Activated T-helper 1 cell treated with anti-CD3 and anti-CD28 coated beads, Interleukin-12 subunit alpha, Interleukin-12 subunit beta, Interleukin-2, Interleukin-4 antibody, amounts not matched to agents 30 ng/mL and 10 ng/mL and 1 ng/mL, durations not matched to agents 14 hours and 24 hours and 36 hours (primary cell): ENCODE measurements around the gene CLASRP. TPM values are rescaled to one million over a fixed set of nuclear protein-coding genes. Genes with fewer than 3 reads are reported as not detected.
"Not testable (repeated sequence)": the region's sequence is repeated elsewhere in the genome, so short reads cannot be mapped to it uniquely, and the experiment has no call there.

Experiments used
- DNase-seq: peaks from one replicate; pipeline ENCODE4 v3.0.0; 2021; ENCODE audit warnings: low spot score
- H3K27ac Mint-ChIP-seq: one replicate; pipeline ENCODE4 v1.8.0; 2021; ENCODE audit warnings: mild to moderate bottlenecking, mixed read lengths
- H3K27me3 Mint-ChIP-seq: one replicate; pipeline ENCODE4 v1.8.0; 2022; ENCODE audit warnings: mild to moderate bottlenecking, moderate library complexity, mixed read lengths; ENCODE audit not compliant: insufficient read depth
- H3K36me3 Mint-ChIP-seq: one replicate; pipeline ENCODE4 v1.8.0; 2021; ENCODE audit warnings: low read depth, mixed read lengths
- H3K4me1 Mint-ChIP-seq: one replicate; pipeline ENCODE4 v1.8.0; 2021; ENCODE audit warnings: low read depth, mixed read lengths
- H3K4me3 Mint-ChIP-seq: one replicate; pipeline ENCODE4 v1.8.0; 2021; ENCODE audit warnings: mild to moderate bottlenecking, moderate library complexity, mixed read lengths
- H3K9me3 Mint-ChIP-seq: one replicate; pipeline ENCODE4 v1.8.0; 2021; ENCODE audit warnings: mixed read lengths
- intact Hi-C: fragments of 100-400 bp; cut with micrococcal nuclease; formaldehyde crosslinking; loops from one replicate; pipeline ENCODE4 v1.15.1; 2024
- total RNA-seq: library from RNA; stranded (reverse); gene quantifications from 2 replicates; pipeline ENCODE4 v1.2.3, GENCODE V29; 2022

The CLASRP gene, protein sequence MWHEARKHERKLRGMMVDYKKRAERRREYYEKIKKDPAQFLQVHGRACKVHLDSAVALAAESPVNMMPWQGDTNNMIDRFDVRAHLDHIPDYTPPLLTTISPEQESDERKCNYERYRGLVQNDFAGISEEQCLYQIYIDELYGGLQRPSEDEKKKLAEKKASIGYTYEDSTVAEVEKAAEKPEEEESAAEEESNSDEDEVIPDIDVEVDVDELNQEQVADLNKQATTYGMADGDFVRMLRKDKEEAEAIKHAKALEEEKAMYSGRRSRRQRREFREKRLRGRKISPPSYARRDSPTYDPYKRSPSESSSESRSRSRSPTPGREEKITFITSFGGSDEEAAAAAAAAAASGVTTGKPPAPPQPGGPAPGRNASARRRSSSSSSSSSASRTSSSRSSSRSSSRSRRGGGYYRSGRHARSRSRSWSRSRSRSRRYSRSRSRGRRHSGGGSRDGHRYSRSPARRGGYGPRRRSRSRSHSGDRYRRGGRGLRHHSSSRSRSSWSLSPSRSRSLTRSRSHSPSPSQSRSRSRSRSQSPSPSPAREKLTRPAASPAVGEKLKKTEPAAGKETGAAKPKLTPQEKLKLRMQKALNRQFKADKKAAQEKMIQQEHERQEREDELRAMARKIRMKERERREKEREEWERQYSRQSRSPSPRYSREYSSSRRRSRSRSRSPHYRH
- total RNA-seq, result 106 and 116 TPM in 2 replicates

DNA sequence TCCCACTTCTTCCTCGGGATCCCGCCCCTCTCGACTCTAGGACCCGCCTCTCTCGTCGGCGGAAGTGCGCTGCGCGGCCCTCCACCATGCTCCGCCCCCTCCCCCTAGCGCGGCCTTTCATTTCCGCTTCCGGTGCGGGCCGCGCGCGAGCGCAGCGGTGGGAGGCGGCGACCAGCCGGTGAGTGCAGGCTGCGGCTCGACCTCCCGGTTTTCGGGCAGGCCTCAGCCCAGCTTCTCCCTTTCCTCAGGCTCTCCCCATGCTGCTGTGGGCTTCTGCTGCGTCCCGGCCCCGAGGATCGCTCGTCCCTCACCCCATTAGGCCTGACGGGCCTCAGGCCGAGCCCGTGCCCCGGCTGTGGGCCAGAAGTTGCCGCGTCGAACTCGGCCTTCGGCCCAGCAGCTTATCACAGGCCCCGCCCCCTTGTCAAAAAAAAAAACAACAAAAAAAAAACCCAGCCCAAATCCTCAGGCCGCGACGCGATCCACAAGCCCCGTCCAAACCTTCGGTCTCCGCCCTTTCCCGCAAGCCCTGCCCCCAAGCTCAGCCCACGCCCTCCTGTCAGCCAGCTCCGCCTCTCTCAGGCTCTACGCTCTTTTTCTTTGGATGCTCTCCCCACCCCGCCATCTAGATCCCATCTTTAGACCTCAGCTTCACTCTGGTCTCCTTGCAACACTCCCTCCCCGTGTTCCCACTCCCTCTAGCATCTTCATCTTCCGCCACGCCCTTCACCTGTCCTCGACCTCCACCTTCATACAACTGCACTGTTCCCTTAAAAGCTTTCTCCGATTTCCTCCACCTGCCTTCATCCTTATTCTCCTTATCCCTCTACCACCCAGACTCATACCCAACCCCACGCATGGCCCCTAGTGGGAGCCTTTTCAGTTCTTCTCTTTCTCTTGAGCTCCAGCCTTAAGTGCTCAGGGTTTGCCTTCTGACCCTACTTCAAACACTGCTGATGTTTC lies at the start of gene CLASRP:
TSS of gene CLASRP (plus strand) at position 115 of the 963 bp plus-strand sequence. CDS start 1,168 bp downstream, outside the sequence.
- H3K36me3 Mint-ChIP-seq, result peaks cover 49% of the 10 kb centered on the region
- peak within 1 kb of the TSS; percentile 95 for H3K27ac Mint-ChIP-seq
- H3K4me1 Mint-ChIP-seq, result peaks cover 23% of the 10 kb centered on the region
- no peaks in the 10 kb centered on the region for H3K9me3 Mint-ChIP-seq
- DNase-seq, result peak; percentile 87
- intact Hi-C loops, result loop anchor here (1.0 to 2.0 kb wide), 10 partner anchors 20 to 366 kb away; partner anchors contain the start of genes BLOC1S3, CLPTM1, GEMIN7 and PPP1R13L
- no peaks in the 10 kb centered on the region for H3K27me3 Mint-ChIP-seq
- peak within 1 kb of the TSS; percentile 93 for H3K4me3 Mint-ChIP-seq

DNA sequence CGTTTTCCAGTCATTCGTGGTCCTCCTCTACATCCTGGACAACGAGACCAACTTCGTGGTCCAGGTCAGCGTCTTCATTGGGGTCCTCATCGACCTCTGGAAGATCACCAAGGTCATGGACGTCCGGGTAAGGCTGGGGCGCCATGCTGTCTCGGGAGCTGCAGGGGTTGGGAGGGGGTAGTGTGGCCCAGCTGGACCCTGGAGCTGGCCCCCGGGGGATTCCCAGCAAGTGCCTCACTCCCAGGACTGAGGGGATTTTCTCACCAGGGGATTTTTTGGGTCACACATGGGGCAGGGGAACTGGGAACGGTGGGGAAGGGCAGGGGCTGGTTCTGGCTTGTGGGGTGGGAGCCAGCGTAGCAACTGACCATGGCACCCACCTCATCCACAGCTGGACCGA lies 48.4 kb upstream of the CLASRP start:
- intact Hi-C loops, result no loop called here
- Mint-ChIP-seq H3K27ac (no peak overlapping the region), H3K9me3 (no peaks in the 10 kb centered on the region), H3K36me3 (peaks cover 30% of the 10 kb centered on the region), H3K4me1 (no peaks in the 10 kb centered on the region), H3K27me3 (no peaks in the 10 kb centered on the region), H3K4me3 (no peak overlapping the region)
- no peak for DNase-seq

DNA sequence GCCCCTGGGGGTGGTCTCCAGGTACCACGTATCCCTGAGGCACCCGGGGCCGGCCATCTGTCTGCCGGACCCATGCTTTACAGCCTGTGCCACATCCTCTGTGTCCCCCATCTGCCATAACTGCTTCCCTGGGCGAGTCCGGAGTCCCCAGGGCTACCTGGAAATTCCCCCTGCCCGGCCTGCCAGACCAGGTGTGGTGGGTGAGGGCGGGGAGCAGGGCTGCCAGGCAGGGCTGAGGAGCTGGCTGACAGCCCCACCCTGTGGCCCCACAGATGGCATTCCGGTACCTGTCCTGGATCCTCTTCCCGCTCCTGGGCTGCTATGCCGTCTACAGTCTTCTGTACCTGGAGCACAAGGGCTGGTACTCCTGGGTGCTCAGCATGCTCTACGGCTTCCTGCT lies 47.9 kb upstream of the CLASRP start:
- H3K4me1 Mint-ChIP-seq, result no peaks in the 10 kb centered on the region
- intact Hi-C loops, result no loop called here
- no peak overlapping the region for H3K4me3 Mint-ChIP-seq
- no peaks in the 10 kb centered on the region for H3K27me3 Mint-ChIP-seq
- H3K36me3 Mint-ChIP-seq, result peaks cover 26% of the 10 kb centered on the region
- no peak overlapping the region for H3K27ac Mint-ChIP-seq
- H3K9me3 Mint-ChIP-seq, result no peaks in the 10 kb centered on the region
- DNase-seq, result no peak

DNA sequence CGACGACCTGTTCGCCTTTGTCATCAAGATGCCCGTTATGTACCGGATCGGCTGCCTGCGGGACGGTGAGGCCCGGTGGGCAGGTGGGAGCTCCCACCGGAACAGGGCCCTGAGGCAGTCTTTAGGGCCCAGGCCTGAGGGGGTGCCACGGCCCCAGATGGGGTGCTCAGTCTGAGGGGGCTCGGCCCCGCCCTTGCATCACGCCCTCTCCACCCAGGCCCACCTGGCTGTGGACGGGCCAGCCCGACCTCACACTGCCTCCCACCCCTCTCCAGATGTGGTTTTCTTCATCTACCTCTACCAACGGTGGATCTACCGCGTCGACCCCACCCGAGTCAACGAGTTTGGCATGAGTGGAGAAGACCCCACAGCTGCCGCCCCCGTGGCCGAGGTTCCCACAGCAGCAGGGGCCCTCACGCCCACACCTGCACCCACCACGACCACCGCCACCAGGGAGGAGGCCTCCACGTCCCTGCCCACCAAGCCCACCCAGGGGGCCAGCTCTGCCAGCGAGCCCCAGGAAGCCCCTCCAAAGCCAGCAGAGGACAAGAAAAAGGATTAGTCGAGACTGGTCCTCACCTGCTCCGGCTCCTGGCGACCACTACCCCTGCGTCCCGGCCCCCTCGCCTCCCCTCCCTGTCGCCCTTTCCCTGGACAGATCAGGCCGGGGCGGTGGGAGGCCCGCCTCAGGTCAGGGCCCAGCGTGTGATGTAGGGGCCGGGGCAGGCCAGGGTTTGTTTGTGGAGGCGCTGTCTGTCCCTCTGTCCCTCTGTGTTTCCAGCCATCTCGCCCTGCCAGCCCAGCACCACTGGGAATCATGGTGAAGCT lies 46.3 kb upstream of the CLASRP start:
- Mint-ChIP-seq H3K27ac (no peak overlapping the region), H3K4me1 (no peaks in the 10 kb centered on the region), H3K27me3 (no peaks in the 10 kb centered on the region), H3K36me3 (peaks cover 21% of the 10 kb centered on the region), H3K4me3 (no peak overlapping the region), H3K9me3 (no peaks in the 10 kb centered on the region)
- DNase-seq, result no peak
- intact Hi-C loops, result no loop called here

DNA sequence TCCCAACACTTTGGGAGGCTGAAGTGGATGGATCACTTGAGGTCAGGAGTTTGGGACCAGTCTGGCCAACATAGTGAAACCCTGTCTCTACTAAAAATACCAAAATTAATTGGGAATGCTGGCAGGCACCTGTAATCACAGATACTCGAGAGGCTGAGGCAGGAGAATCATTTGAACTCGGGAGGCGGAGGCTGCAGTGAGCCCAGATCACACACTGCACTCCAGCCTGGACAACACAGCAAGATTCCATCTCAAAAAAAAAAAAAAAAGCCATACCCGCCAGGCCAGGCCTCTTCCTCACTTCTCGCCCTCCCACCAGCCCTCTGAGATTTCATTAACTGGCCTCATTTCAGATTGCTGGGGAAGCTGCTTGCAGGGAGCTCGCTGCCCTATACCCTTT lies 45.3 kb upstream of the CLASRP start:
- no peak overlapping the region for H3K4me3 Mint-ChIP-seq
- no peak overlapping the region for H3K27ac Mint-ChIP-seq
- H3K4me1 Mint-ChIP-seq, result no peaks in the 10 kb centered on the region
- intact Hi-C loops, result no loop called here
- peaks cover 21% of the 10 kb centered on the region for H3K36me3 Mint-ChIP-seq
- H3K27me3 Mint-ChIP-seq, result no peaks in the 10 kb centered on the region
- H3K9me3 Mint-ChIP-seq, result no peaks in the 10 kb centered on the region
- no peak for DNase-seq

DNA sequence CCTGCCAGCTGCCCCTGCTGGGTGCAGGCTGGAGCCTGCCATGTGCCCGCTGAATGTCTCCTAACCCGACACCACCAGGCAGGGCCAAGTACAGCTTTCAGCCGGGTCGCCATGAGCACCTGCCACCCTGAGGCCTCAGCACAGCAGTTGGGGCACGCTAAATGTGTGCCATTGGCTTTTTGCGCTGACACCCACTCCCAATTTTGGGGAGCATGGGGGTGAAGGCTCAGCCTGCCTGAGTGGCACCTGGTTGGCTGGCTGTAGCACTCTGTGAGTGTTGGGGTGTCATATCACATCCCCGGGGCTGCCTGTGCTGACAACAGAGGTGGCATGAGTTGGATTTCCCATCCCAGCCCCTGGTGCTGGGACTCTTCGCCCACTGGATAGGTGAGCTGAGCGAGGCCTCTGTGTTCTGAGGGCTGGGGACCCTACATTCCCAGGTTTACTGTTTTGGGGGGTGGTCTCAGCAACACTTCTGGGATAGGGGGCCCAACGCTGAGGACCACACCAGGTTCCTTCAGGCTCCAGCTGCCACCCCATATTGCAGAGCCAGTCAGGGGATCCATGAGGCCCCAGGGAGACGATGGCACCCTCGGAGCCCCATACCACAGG lies 44.8 kb upstream of the CLASRP start:
- no peak for DNase-seq
- no peaks in the 10 kb centered on the region for H3K9me3 Mint-ChIP-seq
- no peaks in the 10 kb centered on the region for H3K4me1 Mint-ChIP-seq
- intact Hi-C loops, result no loop called here
- no peaks in the 10 kb centered on the region for H3K27me3 Mint-ChIP-seq
- peaks cover 19% of the 10 kb centered on the region for H3K36me3 Mint-ChIP-seq
- no peak overlapping the region for H3K27ac Mint-ChIP-seq
- H3K4me3 Mint-ChIP-seq, result no peak overlapping the region

DNA sequence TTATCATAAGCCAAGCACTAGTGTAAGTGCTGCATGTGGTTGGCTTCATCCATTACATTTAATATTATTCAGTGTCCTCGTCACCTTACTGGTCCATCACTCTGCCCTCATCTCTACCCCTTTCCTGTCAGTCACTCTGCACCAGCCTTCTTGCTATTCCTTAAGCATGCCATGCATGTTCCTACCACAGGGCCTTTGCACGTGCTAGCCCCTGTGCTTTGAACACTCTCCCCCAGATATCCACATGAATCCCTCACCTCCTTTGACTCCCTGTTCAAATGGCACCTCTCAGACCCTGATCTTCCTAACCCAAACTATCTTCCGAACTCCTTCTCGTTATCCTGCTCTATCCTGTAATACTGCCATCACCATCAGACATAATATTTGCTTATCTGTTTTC lies 40.8 kb upstream of the CLASRP start:
- Mint-ChIP-seq H3K4me3 (no peak overlapping the region), H3K4me1 (peaks cover 6% of the 10 kb centered on the region), H3K27me3 (no peaks in the 10 kb centered on the region), H3K27ac (no peak overlapping the region), H3K36me3 (peaks cover 9% of the 10 kb centered on the region), H3K9me3 (no peaks in the 10 kb centered on the region)
- DNase-seq, result no peak
- intact Hi-C loops, result no loop called here

DNA sequence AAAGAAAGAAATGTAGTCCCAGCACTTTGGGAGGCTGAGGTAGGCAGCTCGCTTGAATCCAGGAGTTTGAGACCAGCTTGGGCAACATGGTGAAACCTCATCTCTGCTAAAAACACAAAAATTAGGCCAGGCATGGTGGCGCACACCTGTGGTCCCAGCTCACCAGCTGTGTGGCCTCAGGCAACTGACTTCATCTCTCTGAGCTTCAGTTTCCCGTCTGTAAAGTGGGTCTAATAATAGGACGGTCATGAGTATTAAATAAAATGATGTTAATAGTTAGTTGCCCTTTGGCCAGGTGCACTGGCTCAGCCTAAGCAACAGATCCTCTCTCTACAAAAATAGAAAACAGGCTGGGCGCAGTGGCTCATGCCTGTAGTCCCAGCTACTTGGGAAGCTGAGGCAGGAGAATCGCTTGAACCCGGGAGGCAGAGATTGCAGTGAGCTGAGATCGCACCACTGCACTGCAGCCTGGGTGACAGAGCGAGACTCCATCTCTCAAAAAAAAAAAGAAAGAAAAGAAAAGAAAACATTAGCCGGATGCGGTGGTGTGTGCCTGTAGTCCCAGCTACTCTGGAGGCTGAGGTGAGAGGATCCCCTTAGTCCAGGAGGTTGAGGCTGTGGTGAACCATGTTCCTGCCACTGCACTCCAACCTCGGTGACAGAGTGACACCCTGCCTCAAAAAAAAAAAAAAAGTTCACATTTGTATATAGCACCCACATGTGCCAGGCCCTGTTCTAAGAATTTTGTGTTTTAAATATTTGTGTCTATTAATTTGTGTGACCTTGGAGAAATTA lies 39.5 kb upstream of the CLASRP start:
- intact Hi-C loops, H3K9me3 Mint-ChIP-seq, H3K36me3 Mint-ChIP-seq, H3K27me3 Mint-ChIP-seq, H3K4me1 Mint-ChIP-seq, DNase-seq: not testable (repeated sequence)
- peak overlapping the region; percentile 61 for H3K27ac Mint-ChIP-seq
- peak overlapping the region; percentile 68 for H3K4me3 Mint-ChIP-seq

DNA sequence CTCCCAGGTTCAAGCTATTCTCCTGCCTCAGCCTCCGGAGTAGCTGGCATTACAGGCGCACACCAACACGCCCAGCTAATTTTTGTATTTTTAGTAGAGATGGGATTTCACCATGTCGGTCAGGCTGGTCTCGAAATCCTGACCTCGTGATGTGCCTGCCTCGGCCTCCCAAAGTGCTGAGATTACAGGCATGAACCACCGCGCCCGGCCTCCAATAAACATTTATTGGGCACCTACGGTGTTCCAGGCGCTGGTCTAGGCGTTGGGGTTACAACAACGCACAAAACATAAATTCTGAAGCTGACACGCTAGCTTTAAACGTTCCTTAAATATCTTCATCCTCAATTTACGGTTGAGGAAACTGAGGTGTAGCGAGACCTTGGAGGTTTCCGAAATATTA lies 38.2 kb upstream of the CLASRP start:
- H3K4me1 Mint-ChIP-seq, H3K36me3 Mint-ChIP-seq, DNase-seq, H3K27me3 Mint-ChIP-seq, H3K9me3 Mint-ChIP-seq: not testable (repeated sequence)
- H3K27ac Mint-ChIP-seq, result peak overlapping the region; percentile 77
- peak overlapping the region; percentile 68 for H3K4me3 Mint-ChIP-seq
- intact Hi-C loops, result loop anchor here (1.0 to 5.0 kb wide), 3 partner anchors 76 to 792 kb away; partner anchors contain the start of genes DMWD and ZNF296

DNA sequence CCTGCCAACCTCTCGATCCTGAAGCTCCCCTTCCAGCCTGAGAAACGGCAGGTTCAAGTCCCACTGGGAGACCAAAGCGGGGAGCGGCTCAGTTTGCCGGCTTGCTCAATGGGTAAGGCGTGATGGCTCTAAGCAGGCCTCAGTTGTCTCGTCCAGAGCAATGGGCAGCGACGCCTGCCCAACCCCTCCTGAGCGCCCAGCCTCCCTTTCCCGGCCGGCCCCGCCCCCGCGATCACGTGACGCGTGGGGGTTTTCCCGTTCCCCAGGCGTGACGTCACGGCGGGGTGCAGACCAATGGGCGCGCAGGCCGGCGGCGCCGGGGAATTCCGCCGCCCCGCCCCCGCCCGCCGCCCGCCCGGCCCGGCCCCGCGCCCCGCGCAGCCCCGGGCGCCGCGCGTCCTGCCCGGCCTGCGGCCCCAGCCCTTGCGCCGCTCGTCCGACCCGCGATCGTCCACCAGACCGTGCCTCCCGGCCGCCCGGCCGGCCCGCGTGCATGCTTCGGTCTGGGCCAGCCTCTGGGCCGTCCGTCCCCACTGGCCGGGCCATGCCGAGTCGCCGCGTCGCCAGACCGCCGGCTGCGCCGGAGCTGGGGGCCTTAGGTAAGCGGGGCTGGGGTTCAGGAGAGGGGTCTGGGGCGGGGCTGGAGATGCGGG lies 37.6 kb upstream of the CLASRP start, which contains the start of gene RELB:
TSS of gene RELB (plus strand) at position 378 of the 653 bp plus-strand sequence. CDS start at position 494, 116 bp downstream.
- Mint-ChIP-seq H3K27me3 (no peaks in the 10 kb centered on the region), H3K27ac (peak within 1 kb of the TSS; percentile 97), H3K36me3 (peaks cover 10% of the 10 kb centered on the region), H3K4me1 (peaks cover 11% of the 10 kb centered on the region), H3K4me3 (peak within 1 kb of the TSS; percentile 91), H3K9me3 (no peaks in the 10 kb centered on the region)
- peak; percentile 96 for DNase-seq
- intact Hi-C loops, result loop anchor here (1.0 to 5.0 kb wide), 3 partner anchors 75 to 792 kb away; partner anchors contain the start of genes DMWD and ZNF296
